Aorta (tissue), 5 donors: ENCODE measurements around the gene SKP1. TPM values are rescaled to one million over a fixed set of nuclear protein-coding genes. Genes with fewer than 3 reads are reported as not detected.
A peak's percentile ranks its signal among the peaks of the same experiment; 100 is the strongest.

Experiments
- ATAC-seq: fragments of 200-7000 bp; cut with Tn5 transposase; one replicate; pipeline ENCODE4 v1.9.1; 2022; ENCODE audit warnings: moderate library complexity; ENCODE audit not compliant: low FRiP score
- DNase-seq, 2 donors: peaks; one replicate each; pipeline ENCODE4 v3.0.0-alpha.2; 2020
- H3K27ac ChIP-seq, 2 donors: one replicate each; pipeline ENCODE4 v1.5.1; 2013; ENCODE audit warnings: low read length in 2 of 2, mild to moderate bottlenecking in 2 of 2, moderate library complexity in 2 of 2, control low read depth in 1 of 2, inconsistent platforms in 1 of 2, low read depth in 1 of 2
- H3K27me3 ChIP-seq, 2 donors: one replicate each; pipeline ENCODE4 v1.6.1; 2013; ENCODE audit warnings: control low read depth in 1 of 2, low read length in 1 of 2, mild to moderate bottlenecking in 1 of 2, moderate library complexity in 1 of 2; ENCODE audit not compliant: insufficient read depth in 2 of 2, control insufficient read depth in 1 of 2
- H3K36me3 ChIP-seq, 2 donors: one replicate each; pipeline ENCODE4 v1.6.1; 2013; ENCODE audit warnings: control low read depth in 1 of 2, low read length in 1 of 2, mild to moderate bottlenecking in 1 of 2; ENCODE audit not compliant: insufficient read depth in 2 of 2, control insufficient read depth in 1 of 2
- H3K4me1 ChIP-seq, 2 donors: one replicate each; pipeline ENCODE4 v1.6.1; 2013; ENCODE audit warnings: low read length in 2 of 2, control low read depth in 1 of 2, mild to moderate bottlenecking in 1 of 2, moderate library complexity in 1 of 2; ENCODE audit not compliant: insufficient read depth in 2 of 2, control insufficient read depth in 1 of 2
- H3K4me3 ChIP-seq, 2 donors: one replicate each; pipeline ENCODE4 v1.5.1; 2013; ENCODE audit warnings: low read length in 2 of 2, control low read depth in 1 of 2, mild to moderate bottlenecking in 1 of 2
- H3K9me3 ChIP-seq: one replicate; pipeline ENCODE4 v1.6.1; 2013; ENCODE audit warnings: mild to moderate bottlenecking, low read length; ENCODE audit not compliant: control insufficient read depth
- WGBS, 2 donors: extraction: QIAGEN DNeasy Blood & Tissue Kit; methylation state at CpG; one replicate each; pipeline ENCODE4 v1.1.7; 2013; 5-methylcytosine and 5-hydroxymethylcytosine counted together
- intact Hi-C, 2 donors: fragments of 100-400 bp; cut with DNase I; formaldehyde crosslinking; loops; one replicate each; pipeline versions ENCODE4 v1.14.2 to v1.15.0; 2022
- polyA plus RNA-seq, 2 donors: library from polyadenylated mRNA; stranded (reverse); fragments of 200-250 nt; gene quantifications; one replicate each; pipeline ENCODE4 v1.2.3, GENCODE V29; 2013
- total RNA-seq, 2 donors: library from RNA; stranded (reverse); fragmentation: NEBNext Ultra II Directional; extraction: Animal tissue kit (Norgen Biotek cat#: 25700); gene quantifications; one replicate each; pipeline ENCODE4 v1.2.1, GENCODE V29; 2021
- donor health status: healthy with polysubstance abuse.
- donor health status: Bipolar disorder and iron deficiency.
- donor health status: DM: no; HTN: no; CAD: no.
- donor health status: DM: no; HTN: no; CAD: no.
- donor health status: DM: yes; HTN: yes; CAD: no.

The SKP1 gene
- total and polyA plus RNA-seq, 4 donors: 304 to 1,152 (median 513) TPM

DNA sequence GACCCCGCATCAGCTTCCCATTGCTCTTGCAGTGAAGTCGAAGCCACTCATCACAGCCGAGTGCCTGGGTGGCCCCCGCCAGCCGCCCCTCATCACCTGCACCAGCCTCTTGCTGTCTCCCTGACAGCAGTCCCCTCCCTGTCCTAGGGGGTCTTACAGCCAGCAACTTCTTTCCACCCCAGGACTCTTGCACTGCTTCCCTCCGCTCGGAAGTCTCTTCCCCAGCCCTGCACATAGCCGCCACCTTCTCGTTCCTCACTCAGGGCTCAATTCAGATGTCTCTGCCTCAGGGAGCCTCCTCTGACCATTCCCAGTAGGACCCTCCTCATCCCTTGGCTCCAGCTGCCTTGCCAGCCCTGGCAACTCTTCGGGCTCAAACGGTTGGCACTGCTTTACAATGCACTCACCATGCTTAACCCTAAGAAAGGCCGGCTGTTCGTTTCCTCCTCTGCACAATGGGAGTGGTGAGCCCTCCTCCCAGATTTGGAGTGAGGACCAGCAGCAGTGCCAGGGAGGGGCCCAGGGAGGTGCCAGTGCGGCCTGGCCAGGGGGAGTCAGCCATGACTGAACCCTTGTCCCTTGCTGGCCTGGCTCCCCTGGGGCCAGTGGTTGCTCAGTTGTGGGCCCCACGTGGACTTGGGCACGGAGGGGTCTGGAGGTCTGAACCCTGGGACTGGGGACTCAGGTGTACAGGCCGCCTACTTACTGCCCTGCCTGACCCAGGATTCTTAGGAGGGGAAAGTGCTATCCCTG lies 56.2 kb downstream of the SKP1 start:
- H3K36me3 ChIP-seq: no peaks in the 10 kb centered on the region
- H3K27ac ChIP-seq: no peak overlapping the region
- DNase-seq: no peak
- no peaks in the 10 kb centered on the region for H3K4me1 ChIP-seq
- H3K9me3 ChIP-seq: no peaks in the 10 kb centered on the region
- no peak for ATAC-seq
- WGBS, 2 donors: 90 to 92% methylated on average over 17 of the region's 17 CpGs
- intact Hi-C loops: no loop called here
- H3K4me3 ChIP-seq: no peak overlapping the region
- no peaks in the 10 kb centered on the region for H3K27me3 ChIP-seq

DNA sequence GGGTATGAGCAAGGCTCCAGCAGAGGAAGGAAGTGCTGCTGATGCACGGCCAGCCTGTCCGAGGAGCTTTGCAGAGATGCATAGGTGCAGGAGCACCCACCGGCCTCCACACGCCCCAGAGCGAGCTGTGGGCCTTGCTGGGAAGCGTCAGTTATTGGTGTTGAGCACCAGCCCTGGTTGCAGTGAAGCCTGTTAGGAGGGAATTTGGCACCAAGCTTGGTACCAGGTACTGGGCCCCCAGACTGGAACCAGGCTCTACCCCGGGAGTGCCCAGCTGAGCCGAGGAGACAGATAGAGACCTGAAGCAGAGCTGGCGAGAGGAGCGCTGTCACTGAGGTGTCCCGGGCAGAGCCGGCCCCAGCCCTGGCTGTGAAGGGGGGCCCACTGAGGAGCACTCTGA lies 57.0 kb downstream of the SKP1 start:
- ATAC-seq (no peak), DNase-seq (no peak)
- no peak overlapping the region for H3K4me3 ChIP-seq
- intact Hi-C loops: no loop called here
- H3K9me3 ChIP-seq: no peaks in the 10 kb centered on the region
- WGBS, 2 donors: 92 to 93% methylated on average over 12 of the region's 12 CpGs
- H3K27me3 ChIP-seq: no peaks in the 10 kb centered on the region
- H3K4me1 ChIP-seq: no peaks in the 10 kb centered on the region
- H3K36me3 ChIP-seq: no peaks in the 10 kb centered on the region
- H3K27ac ChIP-seq: no peak overlapping the region

DNA sequence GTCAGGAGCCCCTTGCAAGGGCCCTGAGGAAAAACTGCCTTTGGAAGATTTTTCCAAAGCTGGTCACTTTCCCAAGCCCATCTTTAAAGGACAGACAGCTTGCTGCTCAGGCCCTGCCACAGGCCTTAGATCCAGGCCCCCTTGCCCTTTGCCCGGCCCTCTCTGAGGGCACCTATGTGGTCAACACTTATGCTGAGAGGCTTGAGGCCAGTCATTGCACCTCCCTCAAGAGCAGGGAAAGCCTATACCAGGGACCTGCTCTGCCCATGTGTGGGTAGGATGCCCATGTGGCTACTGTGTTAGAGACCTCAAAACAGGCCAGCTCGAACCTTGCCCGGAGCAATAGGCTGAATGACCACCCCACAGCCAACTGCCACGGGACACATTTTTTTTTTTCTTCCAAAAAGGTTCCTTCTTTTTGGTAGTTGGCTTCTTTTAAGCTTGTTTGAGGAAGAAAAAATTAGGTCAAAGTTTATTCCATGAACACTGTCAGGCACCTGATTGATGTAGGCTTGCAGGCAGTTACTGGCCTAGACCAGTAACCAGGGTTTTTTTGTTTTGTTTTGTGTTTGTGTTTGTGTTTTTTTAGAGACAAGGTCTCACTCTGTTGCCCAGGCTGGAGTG lies 58.4 kb downstream of the SKP1 start:
- Histone ChIP-seq H3K36me3 (no peaks in the 10 kb centered on the region), H3K27me3 (no peaks in the 10 kb centered on the region), H3K4me1 (no peaks in the 10 kb centered on the region), H3K4me3 (no peak overlapping the region), H3K27ac (no peak overlapping the region), H3K9me3 (no peaks in the 10 kb centered on the region)
- WGBS, 2 donors: 93 to 97% methylated on average over 4 of the region's 4 CpGs
- DNase-seq (no peak), ATAC-seq (no peak)
- intact Hi-C loops: no loop called here

DNA sequence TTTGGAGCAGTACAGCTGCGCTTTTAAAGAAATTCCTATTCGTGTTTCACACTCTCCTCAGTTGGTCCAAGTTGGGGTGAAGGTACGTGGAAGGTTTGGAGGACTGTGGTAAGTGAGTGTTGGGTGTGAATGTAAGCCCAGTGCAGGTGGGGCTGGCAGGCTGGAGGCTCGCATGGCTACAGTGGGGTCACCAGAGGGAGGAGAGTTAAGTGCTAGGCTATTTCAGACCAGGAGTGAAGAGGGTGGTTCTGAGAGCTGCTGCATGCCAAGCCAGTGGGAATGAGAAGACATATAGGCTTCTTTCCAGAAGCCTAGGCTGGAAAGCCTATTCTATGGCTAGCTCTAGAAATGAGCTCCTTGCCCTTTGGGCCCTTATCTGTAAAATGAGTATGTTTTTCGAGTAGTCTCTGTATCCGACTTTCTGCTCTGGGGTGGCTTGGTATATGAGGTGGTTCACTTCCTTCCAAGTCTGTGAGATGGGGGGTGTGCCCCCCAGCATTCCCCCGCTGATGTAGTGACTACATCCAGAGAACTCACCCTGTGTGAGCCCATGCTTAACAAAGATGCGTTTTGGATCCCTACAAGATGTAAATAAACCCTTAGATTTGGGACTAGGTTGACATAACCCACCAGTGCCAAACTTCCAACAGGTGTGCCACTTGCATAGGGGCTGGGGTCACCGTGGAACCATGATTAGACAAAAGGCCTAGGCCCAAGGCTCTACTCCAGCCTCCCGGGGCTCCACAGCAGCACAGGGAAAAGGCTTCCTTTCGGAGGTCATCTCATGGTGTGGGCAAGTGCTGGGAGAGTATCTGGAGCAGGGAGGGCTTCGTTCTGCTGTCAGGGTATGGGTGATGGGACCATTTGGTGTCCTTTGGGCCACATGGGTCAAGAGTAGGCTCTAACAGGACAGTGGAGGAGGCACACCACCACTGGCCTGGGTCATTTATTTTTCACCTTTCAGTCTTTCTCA lies 59.7 kb downstream of the SKP1 start:
- no peak for ATAC-seq
- H3K36me3 ChIP-seq: no peaks in the 10 kb centered on the region
- intact Hi-C loops: no loop called here
- H3K27ac ChIP-seq: no peak overlapping the region
- WGBS, 2 donors: 93 to 95% methylated on average over 12 of the region's 12 CpGs
- no peak for DNase-seq
- H3K4me3 ChIP-seq: no peak overlapping the region
- H3K9me3 ChIP-seq: no peaks in the 10 kb centered on the region
- H3K4me1 ChIP-seq: no peaks in the 10 kb centered on the region
- H3K27me3 ChIP-seq: no peaks in the 10 kb centered on the region

DNA sequence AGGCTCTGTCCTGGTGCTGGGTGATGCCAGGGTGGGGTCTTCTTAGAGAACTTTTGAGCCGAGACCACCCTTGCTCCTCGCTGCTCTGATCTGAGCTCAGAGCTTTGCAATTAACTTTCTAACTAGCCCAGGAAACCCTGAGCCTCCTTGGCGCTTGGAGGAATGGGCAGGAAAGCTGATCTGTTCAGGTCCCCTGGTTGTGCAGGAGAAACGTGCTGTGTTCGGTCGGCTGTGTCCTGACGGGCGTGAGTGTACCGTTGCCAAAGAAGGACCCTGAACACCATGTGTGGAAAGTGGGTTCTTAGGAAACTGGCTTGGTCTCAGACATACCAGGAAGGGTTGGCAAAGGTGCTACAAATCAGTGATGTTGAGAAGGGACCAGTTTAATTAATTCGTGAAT lies 60.5 kb downstream of the SKP1 start:
- ATAC-seq (no peak), DNase-seq (no peak)
- H3K27me3 ChIP-seq: no peaks in the 10 kb centered on the region
- H3K27ac ChIP-seq: no peak overlapping the region
- no peaks in the 10 kb centered on the region for H3K4me1 ChIP-seq
- H3K4me3 ChIP-seq: no peak overlapping the region
- intact Hi-C loops: no loop called here
- H3K9me3 ChIP-seq: no peaks in the 10 kb centered on the region
- no peaks in the 10 kb centered on the region for H3K36me3 ChIP-seq
- 94 to 96% methylated on average over 10 of the region's 10 CpGs for WGBS, 2 donors

DNA sequence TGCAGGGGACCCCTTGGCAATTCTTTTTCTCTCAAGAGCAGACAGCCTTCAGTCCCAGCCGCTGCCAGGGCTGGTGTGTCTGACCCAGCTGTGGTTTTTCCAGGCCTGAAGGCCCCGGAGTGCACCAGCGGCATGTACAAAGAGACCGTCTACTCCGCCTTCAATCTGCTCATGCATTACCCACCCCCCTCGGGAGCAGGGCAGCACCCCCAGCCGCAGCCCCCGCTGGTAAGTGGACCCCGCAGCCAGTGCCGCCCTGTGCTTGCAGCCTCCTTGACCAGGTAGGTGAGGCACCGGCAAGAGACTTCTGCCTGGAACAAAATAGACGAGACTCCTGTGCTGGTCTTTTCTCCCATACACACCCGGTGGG lies 61.0 kb downstream of the SKP1 start:
- DNase-seq: no peak
- Histone ChIP-seq H3K4me3 (no peak overlapping the region), H3K4me1 (no peaks in the 10 kb centered on the region), H3K9me3 (no peaks in the 10 kb centered on the region), H3K36me3 (no peaks in the 10 kb centered on the region), H3K27ac (no peak overlapping the region), H3K27me3 (no peaks in the 10 kb centered on the region)
- intact Hi-C loops: no loop called here
- WGBS, 2 donors: 89 to 90% methylated on average over 13 of the region's 13 CpGs
- no peak for ATAC-seq

- Histone ChIP-seq H3K9me3 (no peaks in the 10 kb centered on the region), H3K27me3 (no peaks in the 10 kb centered on the region), H3K27ac (no peak overlapping the region), H3K36me3 (no peaks in the 10 kb centered on the region), H3K4me3 (peak overlapping the region; percentile 33 to 68), H3K4me1 (no peaks in the 10 kb centered on the region)
- WGBS, 2 donors: 8 to 9% methylated on average over 87 to 110 of the region's 110 CpGs
- intact Hi-C loops: no loop called here
- no peak for DNase-seq
- ATAC-seq: no peak
Observed at GRCh38 chr5:134114886-134115805, 61.6 kb downstream of the SKP1 start.
